ENCODE measurements around the gene AQP10. TPM values are rescaled to one million over a fixed set of nuclear protein-coding genes. Genes with fewer than 3 reads are reported as not detected.
A peak's percentile ranks its signal among the peaks of the same experiment; 100 is the strongest.
"Not testable (repeated sequence)": the region's sequence is repeated elsewhere in the genome, so short reads cannot be mapped to it uniquely, and the experiment has no call there.

The AQP10 gene
- total RNA-seq, 2 experiments from 2014 or later = not detected

- Histone ChIP-seq H4K20me1 (ENCODE audit: insufficient read depth, low read length) (no peaks in the 10 kb centered on the region), H3K36me3 (ENCODE audit: insufficient read depth, low read length) (peaks cover 56% of the 10 kb centered on the region), H3K4me3 (ENCODE audit: low read depth, low read length, poor library complexity, severe bottlenecking) (peak overlapping the region; percentile 92), H3K4me2 (ENCODE audit: low read length) (peak overlapping the region; percentile 95), H3K9me3 (ENCODE audit: low read length) (no peaks in the 10 kb centered on the region), H3K79me2 (ENCODE audit: insufficient read depth, low read depth, low read length) (peaks cover 14% of the 10 kb centered on the region; the same call in 1 of the 2 replicates), H3K27ac (ENCODE audit: low read depth, low read length, poor library complexity, severe bottlenecking) (peak overlapping the region; percentile 74), H2AFZ (ENCODE audit: low read length) (peak overlapping the region; percentile 81), H3K4me1 (ENCODE audit: insufficient read depth, low read length, poor library complexity, severe bottlenecking) (peaks cover 21% of the 10 kb centered on the region), H3K9me2 (ENCODE audit: insufficient read depth, low read length) (no peaks in the 10 kb centered on the region)
- intact Hi-C loops (cut with micrococcal nuclease; ENCODE audit: unreplicated experiment) = loop anchor here (1.0 kb wide), 4 partner anchors 53 to 283 kb away; partner anchors contain the start of genes RPS27 and UBAP2L
- DNase-seq (ENCODE audit: low spot score) = no peak
- TF ChIP-seq EZH2phosphoT487 (IDR thresholded peaks at IDR 0.05; ENCODE audit: borderline replicate concordance, low read depth, low read length) (no peak), CTCF (conservative IDR thresholded peaks at IDR 0.05; ENCODE audit: low read length) (no peak)
- ChIA-PET POLR2A (interaction anchor here (0.6 to 1.4 kb wide), 5 partner anchors 11 to 76 kb away, joined by 3 to 5 read pairs (median 4); no protein-coding TSS in a partner anchor), CTCF (ENCODE audit: unreplicated experiment) (no interaction called here)
- TSS peak; percentile 81 for BruUV-seq (replicated peaks)
Observed at GRCh38 chr1:154272999-154273563, 47.8 kb upstream of the AQP10 start.

GRCh38 chr1:154276797-154277196 lies 44.1 kb upstream of the AQP10 start:
- intact Hi-C loops (cut with micrococcal nuclease; ENCODE audit: unreplicated experiment) = no loop called here
- no peaks in the 10 kb centered on the region for H3K9me3 ChIP-seq (ENCODE audit: low read length)
- H4K20me1 ChIP-seq (ENCODE audit: insufficient read depth, low read length) = no peaks in the 10 kb centered on the region
- POLR2A ChIA-PET = interaction anchor here (0.5 to 0.6 kb wide), 2 partner anchors 21 to 56 kb away, joined by 3 to 4 read pairs; partner anchors contain the start of gene UBAP2L
- H3K9me2 ChIP-seq (ENCODE audit: insufficient read depth, low read length) = no peaks in the 10 kb centered on the region
- H3K27ac ChIP-seq (ENCODE audit: low read depth, low read length, poor library complexity, severe bottlenecking) = no peak overlapping the region
- peak; percentile 60; the same call in 1 of the 2 replicates for TF ChIP-seq CTCF (conservative IDR thresholded peaks at IDR 0.05; ENCODE audit: low read length)
- no peak for TF ChIP-seq EZH2phosphoT487 (IDR thresholded peaks at IDR 0.05; ENCODE audit: borderline replicate concordance, low read depth, low read length)
- H3K4me3 ChIP-seq (ENCODE audit: low read depth, low read length, poor library complexity, severe bottlenecking) = no peak overlapping the region
- H3K4me1 ChIP-seq (ENCODE audit: insufficient read depth, low read length, poor library complexity, severe bottlenecking) = peaks cover 13% of the 10 kb centered on the region
- H3K36me3 ChIP-seq (ENCODE audit: insufficient read depth, low read length) = peaks cover 25% of the 10 kb centered on the region
- no peak overlapping the region for H3K4me2 ChIP-seq (ENCODE audit: low read length)
- peaks cover 14% of the 10 kb centered on the region; the same call in 1 of the 2 replicates for H3K79me2 ChIP-seq (ENCODE audit: insufficient read depth, low read depth, low read length)
- CTCF ChIA-PET (ENCODE audit: unreplicated experiment) = no interaction called here
- DNase-seq (ENCODE audit: low spot score) = peak; percentile 17
- no TSS peak for BruUV-seq (replicated peaks)
- no peak overlapping the region for H2AFZ ChIP-seq (ENCODE audit: low read length)

- POLR2A ChIA-PET; H3K4me2 ChIP-seq (ENCODE audit: low read length); H4K20me1 ChIP-seq (ENCODE audit: insufficient read depth, low read length); BruUV-seq (replicated peaks); H3K79me2 ChIP-seq (ENCODE audit: insufficient read depth, low read depth, low read length); DNase-seq (ENCODE audit: low spot score); H3K4me3 ChIP-seq (ENCODE audit: low read depth, low read length, poor library complexity, severe bottlenecking); H3K36me3 ChIP-seq (ENCODE audit: insufficient read depth, low read length); intact Hi-C loops (cut with micrococcal nuclease; ENCODE audit: unreplicated experiment); H3K4me1 ChIP-seq (ENCODE audit: insufficient read depth, low read length, poor library complexity, severe bottlenecking); H3K27ac ChIP-seq (ENCODE audit: low read depth, low read length, poor library complexity, severe bottlenecking); CTCF ChIA-PET (ENCODE audit: unreplicated experiment); H2AFZ ChIP-seq (ENCODE audit: low read length); H3K9me2 ChIP-seq (ENCODE audit: insufficient read depth, low read length); H3K9me3 ChIP-seq (ENCODE audit: low read length): not testable (repeated sequence)
Observed at GRCh38 chr1:154287591-154287990, 33.3 kb upstream of the AQP10 start.
